SK-N-SH treated with all-trans-retinoic acid at 6 μM for 48 hours (cell line): Measurements from ENCODE around the gene CHRM1.

ENCODE experiments used
- ARNTL ChIP-seq: fragments of 450-650 bp; formaldehyde crosslinking; IDR thresholded peaks from 2 replicates; pipeline ENCODE4 v1.5.0; 2020; ENCODE audit warnings: low read depth, mild to moderate bottlenecking, moderate library complexity, borderline replicate concordance
- CREB5 ChIP-seq: fragments of 250-450 bp; sonication (Bioruptor Pico); IDR thresholded peaks from 2 replicates; pipeline ENCODE4 v1.5.1; 2020; ENCODE audit warnings: low read depth, mild to moderate bottlenecking, moderate library complexity
- OSR1 ChIP-seq: fragments of 250-450 bp; sonication (Bioruptor Pico); IDR thresholded peaks from 2 replicates; pipeline ENCODE4 v1.8.0; 2022; ENCODE audit warnings: moderate library complexity, mild to moderate bottlenecking, inconsistent platforms
- RARB ChIP-seq: fragments of 250-450 bp; sonication (Bioruptor Pico); IDR thresholded peaks from 2 replicates; pipeline ENCODE4 v1.8.0; 2021; ENCODE audit warnings: mild to moderate bottlenecking, moderate library complexity
- TCF4 ChIP-seq: fragments of 250-450 bp; sonication (Bioruptor Pico); IDR thresholded peaks from 2 replicates; pipeline ENCODE4 v1.8.0; 2021; ENCODE audit warnings: mild to moderate bottlenecking, moderate library complexity, borderline replicate concordance
- TSHZ2 ChIP-seq: fragments of 250-450 bp; sonication (Bioruptor Pico); IDR thresholded peaks from 2 replicates; pipeline ENCODE4 v1.5.0; 2020; ENCODE audit warnings: mild to moderate bottlenecking, moderate library complexity
- ZC3H10 ChIP-seq: fragments of 250-450 bp; sonication (Bioruptor Pico); IDR thresholded peaks from 2 replicates; pipeline ENCODE4 v1.5.1; 2021; ENCODE audit warnings: mild to moderate bottlenecking, moderate library complexity
- ZFP3 ChIP-seq: fragments of 250-450 bp; sonication (Bioruptor Pico); IDR thresholded peaks from 2 replicates; pipeline ENCODE4 v1.5.0; 2020; ENCODE audit warnings: mild to moderate bottlenecking, moderate library complexity
- ZFP30 ChIP-seq: fragments of 450-650 bp; formaldehyde crosslinking; IDR thresholded peaks from 2 replicates; pipeline ENCODE4 v1.5.0; 2022; ENCODE audit warnings: mild to moderate bottlenecking, moderate library complexity

GRCh38 chr11:62880803-62881578 lies 40.2 kb downstream of the CHRM1 start, which contains the start of gene SLC3A2:
- no peak for TF ChIP-seq ZFP30 (CRISPR knock-in tag)
- no peak for TF ChIP-seq TSHZ2 (CRISPR knock-in tag)
- TF ChIP-seq TCF4 (CRISPR knock-in tag) = peak; percentile 38
- TF ChIP-seq ARNTL (CRISPR knock-in tag) = no peak
- no peak for TF ChIP-seq OSR1 (CRISPR knock-in tag)
- no peak for TF ChIP-seq ZC3H10
- no peak for TF ChIP-seq CREB5
- no peak for TF ChIP-seq ZFP3 (CRISPR knock-in tag)
- no peak for TF ChIP-seq RARB (CRISPR knock-in tag)
